C4-2B (cell line): ENCODE results near the gene APP.

Source experiments
- ZFX ChIP-seq: fragments of 450-650 bp; IDR thresholded peaks from 2 replicates; pipeline ENCODE4 v1.6.1; 2017
- TF ChIP-seq, protein P1 (sequence below): fragments of 450-650 bp; conservative IDR thresholded peaks from 2 replicates; pipeline ENCODE4 v1.5.1; 2017; ENCODE audit warnings: mild to moderate bottlenecking

- TF ChIP-seq, protein P1, sequence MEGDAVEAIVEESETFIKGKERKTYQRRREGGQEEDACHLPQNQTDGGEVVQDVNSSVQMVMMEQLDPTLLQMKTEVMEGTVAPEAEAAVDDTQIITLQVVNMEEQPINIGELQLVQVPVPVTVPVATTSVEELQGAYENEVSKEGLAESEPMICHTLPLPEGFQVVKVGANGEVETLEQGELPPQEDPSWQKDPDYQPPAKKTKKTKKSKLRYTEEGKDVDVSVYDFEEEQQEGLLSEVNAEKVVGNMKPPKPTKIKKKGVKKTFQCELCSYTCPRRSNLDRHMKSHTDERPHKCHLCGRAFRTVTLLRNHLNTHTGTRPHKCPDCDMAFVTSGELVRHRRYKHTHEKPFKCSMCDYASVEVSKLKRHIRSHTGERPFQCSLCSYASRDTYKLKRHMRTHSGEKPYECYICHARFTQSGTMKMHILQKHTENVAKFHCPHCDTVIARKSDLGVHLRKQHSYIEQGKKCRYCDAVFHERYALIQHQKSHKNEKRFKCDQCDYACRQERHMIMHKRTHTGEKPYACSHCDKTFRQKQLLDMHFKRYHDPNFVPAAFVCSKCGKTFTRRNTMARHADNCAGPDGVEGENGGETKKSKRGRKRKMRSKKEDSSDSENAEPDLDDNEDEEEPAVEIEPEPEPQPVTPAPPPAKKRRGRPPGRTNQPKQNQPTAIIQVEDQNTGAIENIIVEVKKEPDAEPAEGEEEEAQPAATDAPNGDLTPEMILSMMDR = no peak
- TF ChIP-seq ZFX = no peak
Observed at GRCh38 chr21:26154753-26155152, 15.8 kb downstream of the APP start.
